GM18907 (cell line): ENCODE measurements around the gene KLHL33.
"Not testable (repeated sequence)": the region's sequence is repeated elsewhere in the genome, so short reads cannot be mapped to it uniquely, and the experiment has no call there.

ENCODE experiments used
- ATAC-seq: cut with Tn5 transposase; IDR thresholded peaks from one replicate; pipeline ENCODE4 v1.9.1; 2021; ENCODE audit warnings: mild to moderate bottlenecking, moderate library complexity; ENCODE audit not compliant: unreplicated experiment

KLHL33 gene

DNA sequence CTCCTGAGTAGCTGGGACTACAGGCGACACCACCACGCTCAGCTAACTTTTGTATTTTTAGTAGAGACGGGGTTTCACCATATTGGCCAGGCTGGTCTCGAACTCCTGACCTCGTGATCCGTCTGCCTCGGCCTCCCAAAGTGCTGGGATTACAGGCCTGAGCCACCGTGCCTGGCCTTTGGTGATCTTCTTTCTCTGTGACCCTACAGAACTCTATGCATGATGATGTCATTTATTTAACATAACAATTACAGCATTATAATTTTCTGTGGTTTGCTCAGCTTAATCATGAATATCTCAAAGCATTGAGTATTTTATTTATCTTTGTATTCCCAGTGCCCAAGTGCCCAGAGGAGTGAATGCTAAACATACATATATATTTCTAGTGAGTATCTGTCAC is 16.9 kb upstream of the KLHL33 start:
- ATAC-seq = not testable (repeated sequence)

DNA sequence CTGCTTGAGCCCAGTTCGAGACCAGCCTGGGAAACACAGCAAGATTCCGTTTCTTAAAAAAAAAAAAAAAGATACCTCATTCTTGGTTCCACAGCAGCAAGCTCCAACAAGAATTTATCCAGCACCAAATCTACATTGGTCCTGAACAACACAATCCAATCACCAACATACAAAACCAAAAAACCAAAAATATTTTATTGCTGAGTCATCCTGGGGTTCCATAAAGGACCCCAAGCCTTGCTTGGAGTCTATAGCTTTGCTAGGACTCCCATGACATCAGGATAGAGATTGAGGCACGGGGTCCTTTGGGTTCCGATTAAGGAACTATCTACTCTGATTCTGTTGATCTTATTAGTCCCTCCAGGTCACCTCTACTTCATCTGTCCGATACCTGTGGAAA is 10.9 kb upstream of the KLHL33 start:
- no peak for ATAC-seq

DNA sequence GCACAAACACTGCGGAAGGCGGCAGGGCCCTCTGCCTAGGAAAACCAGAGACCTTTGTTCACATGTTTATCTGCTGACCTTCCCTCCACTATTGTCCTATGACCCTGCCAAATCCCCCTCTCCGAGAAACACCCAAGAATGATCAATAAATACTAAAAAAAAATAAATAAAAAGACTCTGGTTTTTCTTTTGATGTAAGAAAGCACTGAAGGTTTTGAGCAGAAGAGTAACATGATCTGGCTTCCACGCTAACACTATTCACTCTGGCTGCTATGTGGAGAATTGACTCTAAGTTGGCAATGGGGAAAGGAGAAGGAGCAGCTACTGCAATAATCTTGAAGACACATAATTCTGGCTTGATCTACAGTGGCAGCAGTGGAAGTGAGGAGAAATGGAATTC is 7.7 kb upstream of the KLHL33 start:
- not testable (repeated sequence) for ATAC-seq

DNA sequence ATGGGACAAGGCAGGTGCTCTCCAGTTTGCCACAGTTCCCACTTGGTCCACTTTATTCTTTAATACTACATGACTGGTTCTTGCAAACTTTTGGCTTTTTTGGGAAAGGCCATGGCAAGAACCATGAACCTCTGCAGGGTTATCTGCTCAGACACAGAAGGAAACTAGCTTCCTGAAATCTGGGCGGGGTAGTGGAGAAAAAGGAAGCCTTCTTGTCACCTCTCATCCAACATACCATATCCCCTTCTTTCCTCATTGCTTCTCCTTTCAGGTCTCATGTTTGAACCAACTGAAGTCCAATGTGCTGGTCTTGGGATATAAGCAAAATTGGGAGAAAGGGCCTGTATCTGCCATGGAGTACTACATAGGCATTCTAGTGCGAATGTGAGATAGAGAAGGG is 5.5 kb upstream of the KLHL33 start:
- no peak for ATAC-seq

DNA sequence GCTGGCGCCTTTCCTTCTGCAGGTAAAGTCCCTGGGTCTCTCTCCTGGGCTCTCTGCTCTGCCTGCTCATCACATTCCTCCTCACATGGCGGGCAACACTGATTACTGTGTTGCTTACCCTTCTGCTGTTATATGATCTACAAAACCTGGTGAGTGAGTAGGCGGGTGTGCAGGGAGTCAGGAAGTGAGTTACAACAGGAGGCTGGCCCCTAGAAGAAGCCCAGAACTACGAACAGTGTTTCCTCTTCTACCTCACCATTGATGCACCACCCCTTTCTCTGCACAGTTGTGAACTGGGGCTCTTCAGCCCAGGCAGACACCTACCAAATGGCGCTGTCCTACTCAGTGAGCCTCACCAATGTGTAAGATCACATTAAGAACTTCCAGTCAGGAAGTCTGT is 4.9 kb upstream of the KLHL33 start:
- ATAC-seq = no peak

DNA sequence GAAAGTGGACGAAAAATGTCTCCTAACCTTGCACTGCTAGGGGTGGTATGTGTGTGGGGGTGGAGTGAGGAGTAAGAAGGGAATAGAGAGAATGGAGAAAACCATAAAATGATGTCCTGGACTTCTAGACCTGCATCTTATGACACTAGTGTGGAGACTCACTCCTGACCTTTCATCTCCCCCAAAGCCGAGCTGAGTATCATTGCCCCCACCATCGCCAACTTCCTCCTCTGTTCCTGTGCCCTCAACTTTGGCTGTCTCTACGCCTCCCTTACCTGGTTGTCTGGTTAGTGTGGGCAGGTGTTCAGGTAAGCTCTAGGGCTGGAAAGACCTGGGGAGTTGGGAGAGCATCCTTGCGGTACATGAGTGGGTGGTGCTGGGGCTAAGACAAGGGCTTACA is 4.5 kb upstream of the KLHL33 start:
- no peak for ATAC-seq

DNA sequence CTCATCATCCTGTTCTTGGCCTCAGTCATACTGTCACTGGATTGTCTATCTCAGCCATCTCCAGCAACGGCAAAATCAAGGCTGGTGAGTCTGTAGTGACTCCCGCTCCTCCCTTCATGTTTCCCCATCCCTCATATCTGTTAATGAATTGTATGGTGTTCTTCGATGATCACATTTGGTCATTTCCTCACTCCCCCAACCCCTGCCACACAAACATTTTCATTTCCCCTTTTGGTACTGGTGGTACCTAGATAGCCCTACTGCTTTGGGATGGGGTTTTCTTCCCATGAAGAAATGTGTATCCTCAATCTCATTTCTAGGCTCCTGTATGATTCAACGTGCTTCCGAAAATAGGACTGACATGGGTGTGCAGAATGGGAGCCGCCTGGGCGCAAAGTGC is 2.7 kb upstream of the KLHL33 start:
- peak; percentile 62 for ATAC-seq

DNA sequence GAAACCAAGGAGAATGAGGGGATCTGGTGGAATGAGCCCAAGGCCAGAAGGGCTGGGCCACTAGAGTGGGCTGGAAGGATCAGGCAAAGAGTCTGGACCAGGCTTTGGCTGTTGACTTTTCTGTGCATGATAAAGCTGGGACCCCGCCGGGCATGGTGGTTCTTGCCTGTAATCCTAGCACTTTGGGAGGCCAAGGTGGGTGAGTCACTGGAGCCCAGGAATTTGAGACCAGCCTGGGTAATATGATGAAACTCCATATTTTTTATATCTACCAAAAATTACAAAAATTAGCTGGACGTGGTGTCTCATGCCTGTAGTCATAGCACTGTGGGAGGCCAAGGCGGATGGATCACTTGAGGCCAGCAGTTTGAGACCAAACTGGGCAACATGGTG is 393 bp upstream of the KLHL33 start:
- no peak for ATAC-seq

DNA sequence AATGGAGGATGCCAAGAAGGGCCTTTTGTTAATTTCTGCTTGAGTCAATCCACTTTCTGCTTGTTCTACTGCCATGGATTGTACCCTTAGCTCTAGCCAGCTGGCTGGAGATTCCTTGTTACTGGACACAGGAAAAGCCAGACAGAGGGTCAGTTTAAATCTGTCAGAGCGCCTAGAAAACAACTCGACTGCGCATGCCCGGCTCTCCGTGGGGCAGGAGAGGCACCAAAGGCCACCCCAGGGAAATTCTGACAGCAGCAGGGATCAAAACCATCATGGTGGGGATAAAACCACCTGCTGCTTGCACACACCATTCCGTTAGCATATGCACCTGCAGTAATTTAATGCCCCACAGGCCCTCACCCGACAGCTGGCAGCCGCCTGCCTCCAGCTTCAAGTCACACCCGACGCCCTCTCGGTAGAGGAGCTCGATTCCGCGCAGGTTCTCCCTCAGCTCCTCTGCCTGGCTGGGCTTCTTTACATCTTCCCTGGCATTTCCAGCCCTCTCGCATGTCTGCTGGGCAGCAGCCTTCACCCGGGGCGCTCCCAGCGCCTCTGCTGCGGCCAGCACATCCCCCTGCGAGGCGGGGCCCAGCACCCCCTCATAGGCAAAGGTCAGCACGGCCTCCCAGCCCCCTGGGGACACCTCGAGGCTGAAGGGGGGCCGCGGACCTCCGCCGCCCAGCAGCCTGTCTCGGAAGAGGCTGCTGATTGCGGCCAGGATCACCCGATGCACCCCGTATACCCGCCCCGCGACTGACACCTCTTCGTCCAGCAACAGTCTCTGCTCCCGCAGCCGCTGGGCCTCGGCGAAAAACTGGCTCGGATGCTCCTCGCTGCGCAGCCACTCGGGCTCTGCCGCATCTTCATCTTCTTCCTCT is 1.0 kb downstream of the KLHL33 start:
- ATAC-seq = no peak

DNA sequence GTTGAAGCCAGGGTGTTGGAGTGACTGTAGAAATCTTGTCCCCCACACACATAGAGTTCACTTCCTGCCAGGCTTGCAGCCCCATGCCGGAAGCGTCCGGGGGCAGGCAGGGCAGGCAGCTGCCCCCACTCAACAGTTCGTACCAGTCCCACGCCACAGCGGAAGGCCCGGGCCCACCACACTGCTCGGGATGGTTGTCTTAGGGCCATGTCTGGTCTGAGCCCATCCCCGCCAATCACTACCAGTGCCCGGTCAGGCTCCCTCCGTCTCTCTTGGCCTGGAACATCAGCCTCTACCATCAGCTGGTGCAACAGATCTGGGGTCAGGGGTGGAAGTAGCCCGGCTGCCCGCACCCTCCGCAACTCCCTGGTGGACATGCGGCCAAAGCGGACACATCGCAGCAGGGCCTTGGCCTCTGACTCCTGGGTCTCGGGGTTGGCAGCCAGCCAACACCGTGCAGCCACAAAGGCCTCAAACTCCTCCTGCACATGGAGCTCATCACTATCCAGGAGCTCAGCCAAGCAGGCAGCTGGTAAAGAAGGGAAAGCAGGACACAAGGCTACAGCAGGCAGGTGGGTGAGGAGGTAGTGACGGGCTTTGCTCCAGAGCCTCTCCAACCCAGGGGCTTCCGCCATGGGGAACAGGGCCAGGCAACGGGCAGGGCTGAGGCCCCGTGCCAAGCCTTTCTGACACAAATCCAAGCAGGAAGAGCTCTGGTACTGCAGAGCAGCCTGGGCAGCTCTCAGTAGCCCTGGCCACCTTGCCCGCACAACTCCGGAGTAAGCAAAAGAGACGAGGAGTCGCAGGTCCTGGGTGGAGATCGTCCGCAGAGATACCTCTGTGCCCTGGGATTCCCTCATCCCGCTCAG is 5.9 kb downstream of the KLHL33 start:
- ATAC-seq = no peak

DNA sequence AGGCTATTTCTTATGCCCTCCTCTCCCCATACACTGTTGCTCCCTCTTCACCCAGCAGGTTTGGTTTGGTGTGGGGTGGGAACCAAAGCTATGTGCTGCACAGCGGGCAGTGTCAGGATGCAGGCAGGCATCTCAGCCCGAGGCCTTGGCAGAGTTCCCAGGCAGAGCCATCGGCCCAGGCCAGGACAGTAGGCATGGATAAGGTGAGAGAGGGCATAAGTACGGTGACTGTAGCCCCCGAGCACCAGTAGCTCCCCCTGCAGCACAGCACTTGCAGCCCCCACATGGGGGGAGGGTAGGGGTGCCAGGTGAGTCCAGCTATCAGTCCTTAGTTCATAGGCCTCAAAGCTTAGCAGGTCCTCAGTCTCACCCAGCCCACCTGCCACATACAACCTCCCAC is 7.2 kb downstream of the KLHL33 start:
- ATAC-seq = no peak

DNA sequence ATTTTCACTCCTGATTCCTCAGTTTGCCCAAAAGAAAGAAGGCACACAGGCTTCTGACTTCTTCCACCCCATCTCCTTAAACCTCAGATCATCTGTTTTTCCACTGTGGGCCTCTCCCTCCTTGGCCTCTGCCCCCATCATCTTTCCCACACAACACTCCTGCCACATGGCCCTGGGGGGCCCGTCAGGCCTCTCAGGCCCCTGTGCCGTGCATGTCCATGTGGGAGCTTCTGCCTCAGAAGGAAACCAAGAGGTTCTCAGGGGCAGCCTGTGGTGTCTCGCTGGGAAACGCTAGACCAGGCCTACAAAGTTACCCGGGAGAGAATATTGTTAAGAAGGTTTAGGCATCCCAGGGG is 8.0 kb downstream of the KLHL33 start:
- ATAC-seq = peak; percentile 45

DNA sequence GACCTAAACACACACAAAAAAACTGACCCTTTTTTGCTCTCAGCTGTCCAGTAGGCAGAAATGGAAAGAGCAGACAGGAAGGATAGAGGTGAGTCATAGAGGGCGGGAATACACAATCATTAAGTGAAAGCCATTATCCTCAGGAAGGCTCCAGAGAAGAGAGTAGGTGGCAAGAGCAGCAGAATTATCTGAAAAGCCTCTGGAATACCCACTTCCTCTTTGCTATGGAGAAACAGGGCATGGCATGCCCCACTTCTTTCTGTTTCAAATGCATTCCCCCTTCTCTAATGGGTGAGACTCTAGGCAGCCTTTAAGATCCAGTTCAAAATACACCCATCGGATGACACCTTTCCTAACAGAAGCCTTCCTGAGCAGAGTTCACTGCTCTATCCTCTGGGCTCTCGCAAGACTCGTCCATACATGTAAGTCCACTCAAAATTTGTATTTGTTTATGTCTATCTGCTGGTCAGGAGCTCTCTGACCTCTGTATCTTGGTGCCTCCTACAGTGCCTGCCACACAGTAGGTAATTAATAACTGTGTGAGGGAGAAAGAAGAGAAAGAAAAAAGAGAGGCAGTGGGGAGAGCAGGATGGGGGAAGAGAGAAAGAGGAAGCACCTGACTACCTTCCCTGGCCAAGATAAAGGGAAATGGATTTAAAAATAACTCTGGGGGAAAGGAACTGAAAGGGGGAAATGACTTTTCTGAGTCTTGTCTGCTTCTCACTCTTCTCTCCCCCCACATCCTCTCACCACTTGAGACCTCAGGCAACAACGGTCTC is 8.5 kb downstream of the KLHL33 start:
- ATAC-seq = peak; percentile 73

DNA sequence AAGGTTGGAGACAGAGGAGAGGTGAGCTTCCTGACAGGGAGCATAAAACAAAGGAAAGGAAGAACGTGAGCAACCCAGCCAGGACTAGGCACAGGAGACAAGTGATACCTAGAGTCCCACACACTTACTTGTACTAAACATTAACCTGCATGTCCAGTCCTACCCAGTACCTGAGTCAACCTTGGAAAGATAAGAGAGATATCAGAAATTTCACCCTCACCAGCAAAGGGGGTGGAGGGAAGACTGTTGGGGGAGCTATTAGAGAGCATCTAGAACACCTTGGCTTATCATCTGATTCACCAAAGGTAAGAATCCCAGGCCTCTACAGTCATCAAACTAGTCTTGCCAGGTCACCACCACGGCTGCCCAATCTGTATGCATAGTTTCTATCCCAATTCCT is 11.1 kb downstream of the KLHL33 start:
- ATAC-seq = no peak

DNA sequence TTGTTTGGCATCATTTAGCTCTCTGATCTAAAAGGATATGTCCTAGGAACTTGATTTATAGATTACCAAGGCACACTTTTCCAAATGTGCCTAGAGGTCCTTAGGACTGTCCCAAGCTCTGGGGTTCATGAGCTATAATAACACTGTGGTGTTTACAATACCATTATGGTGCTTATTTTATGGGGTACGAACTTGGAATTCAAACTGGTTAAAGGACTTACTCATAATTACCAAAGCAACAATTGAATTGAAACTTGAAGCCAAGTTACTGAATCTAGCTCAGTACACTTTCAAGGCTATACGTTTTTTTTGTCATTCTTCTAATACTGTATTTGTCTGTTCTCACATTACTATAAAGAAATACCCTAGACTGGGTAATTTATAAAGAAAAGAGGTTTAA is 13.1 kb downstream of the KLHL33 start:
- no peak for ATAC-seq

DNA sequence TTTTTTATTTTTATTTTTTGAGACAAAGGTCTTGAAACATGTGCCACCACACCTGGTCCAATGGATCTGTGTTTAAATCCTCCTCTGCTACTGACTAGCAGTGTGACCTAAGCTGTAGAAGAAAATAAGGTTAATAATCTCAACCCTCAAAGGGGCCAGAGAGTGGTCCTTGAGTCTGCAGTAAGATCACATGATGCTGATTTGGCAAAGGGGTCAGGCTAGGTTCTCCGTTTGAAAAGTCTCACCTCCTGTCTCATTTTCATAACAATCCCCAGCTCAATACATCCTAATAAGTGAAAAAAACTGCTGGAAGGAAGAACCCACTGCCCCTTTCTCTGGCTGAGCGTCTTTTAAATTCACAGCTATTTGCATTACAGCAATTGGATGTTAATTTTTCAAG is 14.7 kb downstream of the KLHL33 start:
- ATAC-seq = no peak

DNA sequence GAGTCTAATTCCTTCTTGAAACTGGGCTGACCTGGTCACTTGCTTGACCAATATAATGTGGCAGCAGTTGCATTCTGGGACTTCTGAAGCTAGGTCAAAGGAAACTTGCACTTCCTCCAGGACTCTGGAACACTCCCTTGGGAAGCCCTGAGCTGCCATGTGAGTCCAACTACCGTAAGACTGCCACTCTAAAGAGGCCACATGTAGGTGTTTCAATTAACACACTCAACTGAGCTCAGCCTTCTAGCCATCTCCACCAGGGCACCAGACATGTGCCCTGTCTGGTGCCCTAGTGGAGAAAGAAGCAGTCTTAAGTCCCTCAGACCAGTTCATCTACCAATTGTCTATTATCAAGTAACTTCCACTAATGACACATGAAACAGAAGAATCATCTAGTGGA is 16.5 kb downstream of the KLHL33 start:
- ATAC-seq = no peak

DNA sequence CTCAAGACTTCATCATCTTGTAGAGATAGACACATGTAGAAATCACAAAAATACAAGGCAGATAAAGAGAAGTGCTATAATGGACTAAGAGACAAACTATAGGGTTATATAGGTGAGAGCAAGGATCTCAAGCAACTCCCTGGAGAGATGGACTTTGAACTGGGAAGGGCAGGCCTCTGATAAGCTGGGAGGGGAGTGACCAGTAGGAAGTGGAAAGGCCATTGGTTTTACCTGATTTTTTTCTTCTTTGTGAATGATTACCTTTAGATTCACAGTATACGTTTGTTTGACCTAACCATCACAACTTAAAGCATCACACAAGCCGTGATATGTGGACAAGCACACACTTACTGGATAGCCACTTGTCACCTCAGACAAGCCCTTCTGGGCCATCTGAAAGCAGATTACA is 17.5 kb downstream of the KLHL33 start:
- no peak for ATAC-seq

DNA sequence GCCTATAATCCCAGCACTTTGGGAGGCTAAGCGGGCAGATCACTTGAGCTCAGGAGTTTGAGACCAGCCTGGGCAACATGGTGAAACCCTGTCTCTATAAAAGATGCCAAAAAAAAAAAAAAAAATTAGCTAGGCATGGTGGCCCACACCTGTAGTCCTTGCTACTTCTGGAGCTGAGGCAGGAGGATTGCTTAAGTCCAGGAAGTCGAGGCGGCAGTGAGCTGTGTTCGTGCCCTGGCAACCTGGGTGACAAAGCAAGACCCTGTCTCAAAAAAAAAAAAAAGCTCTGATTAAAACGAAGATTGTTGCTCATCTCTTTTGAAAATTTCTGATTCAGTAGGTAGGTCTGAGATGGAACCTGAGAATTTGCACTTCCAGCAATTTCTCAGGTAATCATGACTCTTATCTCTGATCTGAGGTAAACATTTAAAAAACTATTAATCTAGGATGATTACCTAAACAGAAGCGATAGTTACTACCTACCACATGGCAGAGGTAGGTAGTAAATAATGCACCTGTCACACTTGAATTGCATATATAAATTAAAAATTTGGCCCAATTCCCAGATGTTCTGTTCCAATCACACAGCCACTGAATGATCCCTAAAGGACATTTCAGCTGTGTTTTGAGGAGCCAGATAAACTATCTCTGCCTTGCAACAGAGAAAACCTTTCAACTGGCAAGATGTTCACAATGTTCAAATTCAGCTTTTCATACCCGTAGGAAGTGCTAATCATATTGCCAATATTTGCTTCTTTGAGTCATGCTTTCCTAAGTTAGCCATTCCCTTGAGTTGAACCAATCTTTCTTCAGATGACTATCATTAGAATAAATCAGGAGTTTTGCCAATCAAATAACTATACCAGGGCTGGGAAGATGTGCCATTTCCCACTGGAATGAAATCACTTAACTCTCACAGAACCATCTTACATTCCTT is 18.4 kb downstream of the KLHL33 start:
- ATAC-seq = no peak

DNA sequence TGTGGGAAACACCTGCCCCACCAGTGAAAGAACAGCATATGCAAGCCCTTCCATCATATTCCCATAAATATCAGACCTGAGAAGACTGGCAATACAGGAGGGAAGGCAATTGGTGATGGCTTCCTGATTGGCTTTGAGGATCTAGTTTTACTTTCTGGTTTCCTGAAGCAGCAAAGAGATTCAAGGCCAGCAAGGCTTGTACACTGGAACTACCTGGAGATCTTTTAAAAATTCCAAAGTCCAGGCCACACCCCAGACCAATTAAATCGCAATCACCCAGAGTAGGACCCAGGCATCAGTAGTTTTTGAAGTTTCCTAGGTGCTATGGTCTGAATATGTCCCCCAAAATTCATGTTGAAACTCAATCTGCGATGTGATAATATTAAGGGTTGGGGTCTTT is 19.7 kb downstream of the KLHL33 start:
- no peak for ATAC-seq
